PC-9 (cell line): ENCODE data around the gene KCNC3. TPM values are rescaled to one million over a fixed set of nuclear protein-coding genes. Genes with fewer than 3 reads are reported as not detected.
A peak's percentile ranks its signal among the peaks of the same experiment; 100 is the strongest.

ENCODE experiments used
- BruUV-seq: library from RNA; stranded (reverse); fragments of 400-500 nt; replicated peaks from 2 replicates; lab custom pipeline; 2021; lab: Mats Ljungman, UMichigan
- CTCF ChIA-PET: fragments of 300-600 bp; sonication (Branson Sonifier 250); formaldehyde crosslinking; loops from one replicate; lab custom pipeline; 2022; ENCODE audit warnings: antibody characterized with exemption; lab: Charles Lee
- POLR2A ChIA-PET: fragments of 300-600 bp; sonication (Branson Sonifier 250); formaldehyde crosslinking; loops from one replicate; lab custom pipeline; 2022; ENCODE audit warnings: antibody characterized with exemption; ENCODE audit not compliant: unreplicated experiment; lab: Charles Lee
- DNase-seq, 2 experiments: peaks; one replicate each; pipeline versions ENCODE4 v3.0.0 to v3.0.0-alpha.2; 2015 to 2022; ENCODE audit warnings: mixed read lengths in 1 of 2
- H2AFZ ChIP-seq: fragments of 200-600 bp; sonication (generic); 2 replicates; pipeline ENCODE4 v1.8.1; 2017; ENCODE audit warnings: antibody characterized with exemption
- H3F3A ChIP-seq: fragments of 200-600 bp; sonication (generic); 2 replicates; pipeline ENCODE4 v1.8.1; 2017; ENCODE audit warnings: antibody characterized with exemption, mild to moderate bottlenecking, low read depth; ENCODE audit not compliant: insufficient read depth
- H3K27ac ChIP-seq: fragments of 200-600 bp; sonication (generic); 2 replicates; pipeline ENCODE4 v1.6.1; 2016; ENCODE audit warnings: mixed run types
- H3K27me3 ChIP-seq: fragments of 200-600 bp; sonication (generic); 2 replicates; pipeline ENCODE4 v1.6.1; 2016; ENCODE audit warnings: low read depth, mixed run types; ENCODE audit not compliant: insufficient read depth
- H3K36me3 ChIP-seq: fragments of 200-600 bp; sonication (generic); 2 replicates; pipeline ENCODE4 v1.6.1; 2016; ENCODE audit warnings: low read depth, mixed run types
- H3K4me1 ChIP-seq: fragments of 200-600 bp; sonication (generic); replicated peaks from 2 replicates; pipeline ENCODE4 v1.6.1; 2016; ENCODE audit warnings: mixed run types; ENCODE audit not compliant: insufficient read depth
- H3K4me2 ChIP-seq: fragments of 200-600 bp; sonication (generic); 2 replicates; pipeline ENCODE4 v1.6.1; 2017; ENCODE audit warnings: mixed run types
- H3K4me3 ChIP-seq: fragments of 200-600 bp; sonication (generic); 2 replicates; pipeline ENCODE4 v1.6.1; 2016; ENCODE audit warnings: mixed run types
- H3K79me2 ChIP-seq: fragments of 200-600 bp; sonication (generic); 2 replicates; pipeline ENCODE4 v1.6.1; 2017; ENCODE audit warnings: low read depth, mixed run types
- H3K9me2 ChIP-seq: fragments of 200-600 bp; sonication (generic); 2 replicates; pipeline ENCODE4 v1.8.1; 2017; ENCODE audit warnings: mild to moderate bottlenecking; ENCODE audit not compliant: insufficient read depth
- H3K9me3 ChIP-seq: fragments of 200-600 bp; sonication (generic); 2 replicates; pipeline ENCODE4 v1.8.1; 2016; ENCODE audit warnings: low read depth; ENCODE audit not compliant: insufficient read depth
- H4K20me1 ChIP-seq: fragments of 200-600 bp; sonication (generic); 2 replicates; pipeline ENCODE4 v1.8.1; 2017; ENCODE audit not compliant: insufficient read depth
- EZH2 ChIP-seq: fragments of 200-600 bp; sonication (generic); IDR thresholded peaks from 2 replicates; pipeline ENCODE4 v1.8.0; 2017; ENCODE audit warnings: antibody characterized with exemption, low read depth
- intact Hi-C: fragments of 100-400 bp; cut with micrococcal nuclease; formaldehyde crosslinking; loops from one replicate; pipeline ENCODE4 v1.10.0; 2022; ENCODE audit not compliant: unreplicated experiment
- total RNA-seq: library from RNA; stranded (reverse); gene quantifications from 2 replicates; pipeline ENCODE4 v1.2.3, GENCODE V29; 2021
- TF ChIP-seq, protein P1 (sequence below): fragments of 200-600 bp; sonication (generic); conservative IDR thresholded peaks from 2 replicates; pipeline ENCODE4 v1.6.1; 2017; ENCODE audit warnings: mixed run types, antibody characterized with exemption, mild to moderate bottlenecking, moderate library complexity

KCNC3 gene
- total RNA-seq, 1 experiment from 2014 or later: 9.0 TPM

DNA sequence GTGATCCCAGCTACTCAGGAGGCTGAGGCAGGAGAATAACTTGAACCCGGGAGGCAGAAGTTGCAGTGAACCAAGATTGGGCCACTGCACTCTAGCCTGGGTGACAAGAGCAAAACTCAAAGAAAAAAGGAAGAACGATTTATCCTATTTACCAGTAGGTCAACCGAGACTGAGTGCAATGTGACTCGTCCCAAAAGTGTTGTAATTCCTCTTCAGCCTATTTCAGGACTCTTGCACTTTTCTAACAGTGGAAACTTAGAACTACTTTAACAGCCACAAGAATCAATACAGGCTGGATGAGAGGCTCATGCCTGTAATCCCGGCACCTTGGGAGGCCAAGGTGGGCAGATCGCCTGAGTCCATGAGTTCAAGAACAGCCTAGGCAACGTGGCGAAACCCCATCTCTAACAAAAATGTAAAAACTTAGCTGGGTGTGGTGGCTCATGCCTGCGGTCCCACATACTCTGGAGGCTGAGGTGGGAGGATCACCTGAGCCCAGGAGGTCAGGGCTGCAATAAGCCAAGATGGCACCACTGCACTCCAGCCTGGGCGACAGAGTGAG lies 42.8 kb upstream of the KCNC3 start:
- no peaks in the 10 kb centered on the region for H3K9me3 ChIP-seq
- CTCF ChIA-PET: no interaction called here
- peaks cover 1% of the 10 kb centered on the region for H4K20me1 ChIP-seq
- no peak overlapping the region for H3K27ac ChIP-seq
- POLR2A ChIA-PET: no interaction called here
- DNase-seq: no peak
- TF ChIP-seq, protein P1, sequence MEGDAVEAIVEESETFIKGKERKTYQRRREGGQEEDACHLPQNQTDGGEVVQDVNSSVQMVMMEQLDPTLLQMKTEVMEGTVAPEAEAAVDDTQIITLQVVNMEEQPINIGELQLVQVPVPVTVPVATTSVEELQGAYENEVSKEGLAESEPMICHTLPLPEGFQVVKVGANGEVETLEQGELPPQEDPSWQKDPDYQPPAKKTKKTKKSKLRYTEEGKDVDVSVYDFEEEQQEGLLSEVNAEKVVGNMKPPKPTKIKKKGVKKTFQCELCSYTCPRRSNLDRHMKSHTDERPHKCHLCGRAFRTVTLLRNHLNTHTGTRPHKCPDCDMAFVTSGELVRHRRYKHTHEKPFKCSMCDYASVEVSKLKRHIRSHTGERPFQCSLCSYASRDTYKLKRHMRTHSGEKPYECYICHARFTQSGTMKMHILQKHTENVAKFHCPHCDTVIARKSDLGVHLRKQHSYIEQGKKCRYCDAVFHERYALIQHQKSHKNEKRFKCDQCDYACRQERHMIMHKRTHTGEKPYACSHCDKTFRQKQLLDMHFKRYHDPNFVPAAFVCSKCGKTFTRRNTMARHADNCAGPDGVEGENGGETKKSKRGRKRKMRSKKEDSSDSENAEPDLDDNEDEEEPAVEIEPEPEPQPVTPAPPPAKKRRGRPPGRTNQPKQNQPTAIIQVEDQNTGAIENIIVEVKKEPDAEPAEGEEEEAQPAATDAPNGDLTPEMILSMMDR: no peak
- H3K4me2 ChIP-seq: no peak overlapping the region
- no TSS peak for BruUV-seq
- H3K79me2 ChIP-seq: peaks cover under 1% of the 10 kb centered on the region
- no peak overlapping the region for H3K4me3 ChIP-seq
- no peaks in the 10 kb centered on the region for H3K9me2 ChIP-seq
- H3K27me3 ChIP-seq: no peaks in the 10 kb centered on the region
- no peak overlapping the region for H2AFZ ChIP-seq
- intact Hi-C loops: no loop called here
- 0 out of 2 replicates have a peak, but pooled peaks cover 6% of the 10 kb centered on the region for H3K4me1 ChIP-seq
- peaks cover 1% of the 10 kb centered on the region; the same call in 1 of the 2 replicates for H3F3A ChIP-seq
- no peaks in the 10 kb centered on the region for H3K36me3 ChIP-seq

DNA sequence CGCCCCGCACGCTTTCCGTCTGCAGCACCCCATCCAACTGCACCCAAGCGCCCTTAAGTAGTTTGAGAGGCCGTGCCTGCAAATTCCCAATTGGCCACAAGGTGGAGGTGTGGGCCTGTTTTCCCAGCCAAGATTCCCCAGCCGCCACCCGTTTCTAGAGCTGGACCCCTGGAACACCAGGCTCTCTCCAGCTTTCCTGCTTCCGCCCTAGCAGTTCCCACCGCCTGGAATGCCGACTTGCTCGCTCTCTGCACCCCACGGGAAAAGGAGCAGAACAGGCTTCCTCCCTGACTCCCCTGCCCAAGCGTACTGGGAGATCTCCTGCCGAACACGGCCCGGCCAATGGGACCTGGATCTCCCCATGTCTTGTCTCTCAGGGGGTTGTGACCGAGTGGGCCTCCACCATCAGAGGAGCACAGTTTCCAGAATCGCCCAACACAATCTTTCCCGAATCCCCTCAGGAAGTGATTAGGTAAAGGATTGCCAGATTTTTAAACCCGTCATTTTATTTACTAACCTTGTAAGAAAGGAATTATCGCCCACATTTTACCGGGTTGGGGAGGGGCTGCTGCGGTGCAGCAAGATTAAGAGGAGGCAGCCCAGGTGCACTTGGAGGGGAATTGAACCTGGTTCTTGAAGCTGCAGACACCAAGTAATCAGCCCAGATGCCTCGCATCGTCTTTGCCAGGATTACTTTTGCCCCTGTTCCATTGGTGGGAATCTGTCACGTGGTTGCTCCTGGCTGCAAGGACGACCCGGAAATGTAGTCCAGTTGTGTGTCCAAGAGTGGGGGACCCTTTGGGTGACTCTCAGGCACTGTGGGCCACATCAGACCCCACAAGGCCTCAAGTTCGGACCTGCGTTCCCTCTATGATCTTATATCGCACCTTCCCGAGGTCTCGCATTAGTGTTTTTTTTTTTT lies 39.7 kb upstream of the KCNC3 start:
- H4K20me1 ChIP-seq: no peaks in the 10 kb centered on the region
- DNase-seq: peak; percentile 68 to 83
- intact Hi-C loops: loop anchor here (1.0 to 10.0 kb wide), 8 partner anchors 92 to 728 kb away; partner anchors contain the start of genes EMC10, GARIN5A and JOSD2
- H3K4me1 ChIP-seq: no peaks in the 10 kb centered on the region
- H2AFZ ChIP-seq: peak overlapping the region; percentile 98
- peak overlapping the region; percentile 98 for H3K4me2 ChIP-seq
- CTCF ChIA-PET: interaction anchor here (1.0 to 1.4 kb wide), 2 partner anchors 92 to 413 kb away, joined by 4 to 6 read pairs; no protein-coding TSS in a partner anchor
- H3K9me2 ChIP-seq: no peaks in the 10 kb centered on the region
- no peak overlapping the region for H3K27ac ChIP-seq
- BruUV-seq: TSS peak; percentile 30
- no peaks in the 10 kb centered on the region for H3K9me3 ChIP-seq
- POLR2A ChIA-PET: interaction anchor here (1.2 kb wide), 1 partner anchor 97 kb away, joined by 5 read pairs; no protein-coding TSS in a partner anchor
- no peaks in the 10 kb centered on the region for H3K79me2 ChIP-seq
- no peaks in the 10 kb centered on the region for H3K27me3 ChIP-seq
- H3K4me3 ChIP-seq: peak overlapping the region; percentile 84
- no peaks in the 10 kb centered on the region for H3K36me3 ChIP-seq
- H3F3A ChIP-seq: no peaks in the 10 kb centered on the region
- no peak for TF ChIP-seq EZH2
- TF ChIP-seq, protein P1: peak; percentile 97

DNA sequence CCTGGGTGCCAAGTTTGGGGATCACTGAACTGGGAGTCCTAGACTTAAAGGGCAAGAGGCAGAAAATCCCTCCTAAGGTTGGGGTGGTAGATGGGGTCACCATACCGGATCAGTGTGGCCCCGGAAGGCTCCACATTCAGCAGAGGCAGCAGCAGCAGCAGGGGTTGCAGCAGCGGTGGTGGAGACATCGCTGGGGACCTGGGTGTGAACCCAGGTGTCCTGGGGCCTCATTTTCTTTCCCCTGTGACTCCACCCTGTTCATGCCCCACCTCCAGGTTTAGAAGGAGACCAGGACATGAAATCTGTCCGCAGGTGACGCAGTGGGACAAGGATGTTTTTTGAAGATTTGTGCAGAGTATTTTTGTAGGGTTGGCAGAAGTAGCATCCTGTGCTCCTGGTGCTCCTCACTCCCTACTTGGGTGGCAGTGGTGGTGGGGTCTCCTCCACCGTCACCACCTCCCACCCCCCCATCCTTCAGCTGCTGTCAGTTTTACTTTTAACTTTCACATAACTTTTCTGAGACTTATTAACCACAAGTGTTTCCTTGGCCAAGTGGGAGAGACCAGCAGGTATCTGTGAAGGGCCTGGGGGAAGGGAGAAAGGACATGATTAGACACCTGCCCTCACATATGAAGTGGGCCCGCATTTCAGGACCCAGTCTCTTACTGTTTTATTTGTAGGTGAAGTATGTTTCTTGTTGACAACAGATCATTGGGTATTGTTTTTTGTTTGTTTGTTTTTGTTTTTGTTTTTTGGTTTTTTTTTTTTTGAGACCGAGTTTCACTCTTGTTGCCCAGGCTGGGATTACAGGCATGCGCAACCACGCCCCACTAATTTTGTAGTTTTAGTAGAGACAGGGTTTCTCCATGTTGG lies 36.5 kb upstream of the KCNC3 start, which contains the start of gene NAPSA:
Gene NAPSA, minus strand, starts transcription at position 206 of the 873 bp plus-strand sequence. Its CDS starts 18 bp downstream, at position 188.
- H3K4me3 ChIP-seq: no peak within 1 kb of the TSS
- H3K4me1 ChIP-seq: no peaks in the 10 kb centered on the region
- CTCF ChIA-PET: no interaction called here
- no peak for TF ChIP-seq EZH2
- TF ChIP-seq, protein P1: no peak
- no peaks in the 10 kb centered on the region for H3K36me3 ChIP-seq
- H4K20me1 ChIP-seq: no peaks in the 10 kb centered on the region
- no peaks in the 10 kb centered on the region for H3K9me2 ChIP-seq
- no peak for DNase-seq
- no peak within 1 kb of the TSS for H2AFZ ChIP-seq
- H3K27me3 ChIP-seq: no peaks in the 10 kb centered on the region
- no peaks in the 10 kb centered on the region for H3F3A ChIP-seq
- POLR2A ChIA-PET: no interaction called here
- BruUV-seq: no TSS peak
- intact Hi-C loops: loop anchor here (5.0 to 10.0 kb wide), 3 partner anchors 112 to 198 kb away; partner anchors contain the start of genes EMC10 and GARIN5A
- no peak within 1 kb of the TSS for H3K4me2 ChIP-seq
- no peak within 1 kb of the TSS for H3K27ac ChIP-seq
- no peaks in the 10 kb centered on the region for H3K9me3 ChIP-seq
- no peaks in the 10 kb centered on the region for H3K79me2 ChIP-seq
